K562 (cell line): ENCODE data around the gene DIP2B. TPM values are rescaled to one million over a fixed set of nuclear protein-coding genes. Genes with fewer than 3 reads are reported as not detected.

ENCODE experiments used
- ATAC-seq: fragments of 200-7000 bp; cut with Tn5 transposase; 3 replicates; pipeline ENCODE4 v1.9.1; 2020; ENCODE audit warnings: moderate library complexity
- BruUV-seq: library from RNA; stranded (reverse); fragments of 400-500 nt; replicated peaks from 2 replicates; lab custom pipeline; 2021; lab: Mats Ljungman, UMichigan
- CTCF ChIA-PET: fragments of 300-600 bp; formaldehyde crosslinking; extraction: SDS; loops from one replicate; lab custom pipeline; 2021; ENCODE audit warnings: low intra/inter-chr PET ratio; lab: Yijun Ruan, JAX
- POLR2A ChIA-PET: fragments of 300-600, 350-650 bp; sonication (Branson Sonifier 250); formaldehyde crosslinking; extraction: SDS; loops from one replicate; lab custom pipeline; 2021; ENCODE audit warnings: antibody characterized with exemption, inconsistent platforms; lab: Yijun Ruan, JAX
- DNase-seq, 4 experiments: peaks; one replicate each; pipeline versions ENCODE4 v3.0.0 to v3.0.0-alpha.2; 2011 to 2018; ENCODE audit warnings: low spot score in 3 of 4, mixed read lengths in 3 of 4; ENCODE audit errors: extremely low read depth in 1 of 4
- FAIRE-seq: peaks from 2 replicates; lab custom pipeline; 2011; peaks lifted over from hg19 to GRCh38; lab: Jason Lieb, UNC
- H2AFZ ChIP-seq: 2 replicates; pipeline ENCODE4 v1.6.0; 2011; ENCODE audit warnings: low read depth, low read length, control low read depth, inconsistent platforms
- H3K27ac ChIP-seq: fragments of 200-600 bp; 3 replicates; pipeline ENCODE4 v1.8.0; 2011; ENCODE audit warnings: low read depth, mild to moderate bottlenecking, control low read depth, inconsistent platforms, low read length, moderate library complexity, mixed read lengths; ENCODE audit errors: extremely low read depth
- H3K27me3 ChIP-seq, 2 experiments: fragments of 300-600 bp in 1 of 2; 2 replicates in 1 of 2; 3 replicates in 1 of 2; pipeline versions ENCODE4 v1.6.0 to v1.8.0; 2011; ENCODE audit warnings: inconsistent platforms in 2 of 2, low read length in 2 of 2, mild to moderate bottlenecking in 1 of 2, mixed read lengths in 1 of 2, moderate library complexity in 1 of 2; ENCODE audit not compliant: control insufficient read depth in 2 of 2, insufficient read depth in 2 of 2
- H3K36me3 ChIP-seq: fragments of 300-600 bp; 3 replicates; pipeline ENCODE4 v1.8.0; 2011; ENCODE audit warnings: mild to moderate bottlenecking, low read length, inconsistent platforms; ENCODE audit not compliant: control insufficient read depth, insufficient read depth
- H3K4me1 ChIP-seq, 2 experiments: fragments of 200-600 bp in 1 of 2; replicated peaks in 1 of 2; 2 replicates in 1 of 2; 3 replicates in 1 of 2; pipeline versions ENCODE4 v1.5.1 to v1.8.0; 2011; ENCODE audit warnings: inconsistent platforms in 2 of 2, low read length in 2 of 2, mild to moderate bottlenecking in 1 of 2, mixed read lengths in 1 of 2, moderate library complexity in 1 of 2; ENCODE audit not compliant: control insufficient read depth in 2 of 2, insufficient read depth in 2 of 2
- H3K4me2 ChIP-seq: 2 replicates; pipeline ENCODE4 v1.6.1; 2011; ENCODE audit warnings: low read length, control low read depth, inconsistent platforms, mixed read lengths; ENCODE audit not compliant: insufficient read depth
- H3K4me3 ChIP-seq: fragments of 200-600 bp; sonication (generic), shearing (Covaris generic); 2 replicates; pipeline ENCODE4 v1.5.1; 2016; ENCODE audit warnings: control low read depth, inconsistent platforms
- H3K79me2 ChIP-seq: fragments of 200-600 bp; 3 replicates; pipeline ENCODE4 v1.8.0; 2011; ENCODE audit warnings: low read length, inconsistent platforms; ENCODE audit not compliant: control insufficient read depth, insufficient read depth
- H3K9ac ChIP-seq, 2 experiments: 2 replicates each; pipeline versions ENCODE4 v1.6.0 to v1.6.1; 2011; ENCODE audit warnings: low read depth in 2 of 2, low read length in 2 of 2, control low read depth in 1 of 2, inconsistent platforms in 1 of 2, mild to moderate bottlenecking in 1 of 2, mixed read lengths in 1 of 2; ENCODE audit not compliant: insufficient read depth in 1 of 2
- H3K9me1 ChIP-seq: one replicate; pipeline ENCODE4 v1.6.0; 2011; ENCODE audit warnings: inconsistent platforms, mild to moderate bottlenecking, low read length, moderate library complexity; ENCODE audit not compliant: control insufficient read depth, insufficient read depth
- H3K9me3 ChIP-seq: replicated peaks from 2 replicates; pipeline ENCODE4 v1.5.1; 2011; ENCODE audit warnings: low read depth, low read length, inconsistent platforms; ENCODE audit not compliant: control insufficient read depth, insufficient read depth
- H4K20me1 ChIP-seq: replicated peaks from 2 replicates; pipeline ENCODE4 v1.6.1; 2011; ENCODE audit warnings: low read length, inconsistent platforms, mixed read lengths; ENCODE audit not compliant: control insufficient read depth, insufficient read depth
- ADNP ChIP-seq: fragments of 200-800 bp; sonication (Bioruptor generic); IDR thresholded peaks from 2 replicates; pipeline ENCODE4 v1.6.1; 2016; ENCODE audit warnings: missing genetic modification characterization, missing compliant biosample characterization
- ARID1B ChIP-seq: fragments of 450-650 bp; IDR thresholded peaks from 2 replicates; pipeline ENCODE4 v1.6.1; 2016; ENCODE audit warnings: antibody characterized with exemption, mild to moderate bottlenecking, inconsistent platforms
- CBX2 ChIP-seq: fragments of 200-600 bp; sonication (generic); IDR thresholded peaks from one replicate; pipeline ENCODE4 v1.6.1; 2012; ENCODE audit warnings: mild to moderate bottlenecking, low read length, inconsistent platforms; ENCODE audit not compliant: insufficient read depth, poor library complexity, severe bottlenecking
- FOXK1 ChIP-seq: sonication (generic); formaldehyde crosslinking; IDR thresholded peaks from 2 replicates; pipeline ENCODE4 v1.8.0; 2022; ENCODE audit warnings: missing genetic modification reagents, mild to moderate bottlenecking, borderline replicate concordance
- MAZ ChIP-seq, 2 experiments: fragments of 450-650 bp in 1 of 2; sonication (generic) in 1 of 2; formaldehyde crosslinking; IDR thresholded peaks in 1 of 2; conservative IDR thresholded peaks in 1 of 2; 2 replicates each; pipeline versions ENCODE4 v1.4.0 to v1.5.0; 2020; ENCODE audit warnings: mild to moderate bottlenecking in 1 of 2, missing genetic modification reagents in 1 of 2
- MEIS2 ChIP-seq: fragments of 450-650 bp; IDR thresholded peaks from 2 replicates; pipeline ENCODE4 v1.6.1; 2014; ENCODE audit warnings: mild to moderate bottlenecking; ENCODE audit not compliant: partially characterized antibody
- NCOA4 ChIP-seq: fragments of 450-650 bp; IDR thresholded peaks from 2 replicates; pipeline ENCODE4 v1.6.1; 2018; ENCODE audit warnings: mild to moderate bottlenecking; ENCODE audit not compliant: partially characterized antibody
- NFIX ChIP-seq: fragments of 250-450 bp; sonication (Bioruptor Pico); IDR thresholded peaks from 2 replicates; pipeline ENCODE4 v1.4.0; 2020; ENCODE audit warnings: low read depth, mild to moderate bottlenecking, moderate library complexity
- PHB ChIP-seq: fragments of 250-450 bp; sonication (Bioruptor Pico); IDR thresholded peaks from 2 replicates; pipeline ENCODE4 v1.5.0; 2021
- U2AF1 ChIP-seq: fragments of 200-400 bp; formaldehyde crosslinking; optimal IDR thresholded peaks from 2 replicates; pipeline ENCODE3; 2017; ENCODE audit warnings: mild to moderate bottlenecking, low read depth, low read length, moderate library complexity
- ZNF124 ChIP-seq: sonication (generic); formaldehyde crosslinking; IDR thresholded peaks from 2 replicates; pipeline ENCODE4 v1.8.1; 2022; ENCODE audit warnings: missing genetic modification reagents
- ZNF561 ChIP-seq: fragments of 450-650 bp; formaldehyde crosslinking; conservative IDR thresholded peaks from 2 replicates; pipeline ENCODE4 v1.4.0; 2020; ENCODE audit warnings: mild to moderate bottlenecking, moderate library complexity
- WGBS: fragments of 100-300 bp; shearing (Covaris generic); methylation state at CpG from one replicate; pipeline ENCODE4 v1.1.6; 2016; ENCODE audit warnings: low coverage, mixed read lengths; ENCODE audit not compliant: insufficient coverage; ENCODE audit errors: missing lambda C conversion rate; 5-methylcytosine and 5-hydroxymethylcytosine counted together
- in situ Hi-C: fragments of 300-500 bp; cut with MboI; formaldehyde crosslinking; loops from 4 replicates; pipeline ENCODE4 v1.15.0; 2018; ENCODE audit warnings: inconsistent platforms, mixed read lengths
- intact Hi-C: fragments of 100-400 bp; cut with micrococcal nuclease; formaldehyde crosslinking; loops from 2 replicates; pipeline ENCODE4 v1.14.2; 2022
- polyA plus RNA-seq, 8 experiments: library from polyadenylated mRNA; depleted of rRNA in 4 of 8; stranded (reverse) in 5 of 8; unstranded in 3 of 8; fragments of >200 nt; fragmentation: Nextera tagmentation in 2 of 8; fragmentation: Illumina TruSeq in 1 of 8; extraction: Ambion mirVana in 2 of 8; extraction: Trizol in 1 of 8; gene quantifications; 2 replicates each; pipeline versions ENCODE4 v1.2.1 to v1.2.3, GENCODE V29; 2011 to 2014; ENCODE audit warnings: inconsistent platforms in 1 of 8, missing spikeins in 1 of 8
- total RNA-seq, 7 experiments: library from RNA; depleted of rRNA in 6 of 7; stranded (reverse); fragments of >200 nt in 6 of 7; fragmentation: Illumina TruSeq in 2 of 7; extraction: Trizol in 2 of 7; gene quantifications; 2 replicates each; pipeline versions ENCODE4 v1.2.1 to v1.2.3, GENCODE V29; 2011 to 2021; ENCODE audit warnings: low replicate concordance in 1 of 7
- TF ChIP-seq, protein P1 (sequence below): fragments of 450-650 bp; IDR thresholded peaks from 2 replicates; pipeline ENCODE4 v1.6.1; 2016
- TF ChIP-seq, protein P2 (sequence below): sonication (generic); formaldehyde crosslinking; IDR thresholded peaks from 2 replicates; pipeline ENCODE4 v1.8.0; 2022; ENCODE audit warnings: missing genetic modification reagents, mild to moderate bottlenecking, moderate library complexity, borderline replicate concordance
- TF ChIP-seq, protein P3 (sequence below), 3 experiments: IDR thresholded peaks in 2 of 3; conservative IDR thresholded peaks in 1 of 3; 2 replicates each; pipeline ENCODE4 v1.5.1; 2011 to 2012; ENCODE audit warnings: low read length in 3 of 3, mild to moderate bottlenecking in 3 of 3, control low read depth in 2 of 3, improper control_type of control experiment in 1 of 3, inconsistent platforms in 1 of 3, low read depth in 1 of 3, mixed read lengths in 1 of 3, moderate library complexity in 1 of 3; ENCODE audit not compliant: insufficient read depth in 2 of 3
- TF ChIP-seq, protein P4 (sequence below): sonication (generic); formaldehyde crosslinking; IDR thresholded peaks from 2 replicates; pipeline ENCODE4 v1.8.1; 2023; ENCODE audit warnings: mild to moderate bottlenecking, missing genetic modification reagents

DIP2B gene
- total and polyA plus RNA-seq, 9 of the 15 experiments (the other 6 are each of a cell fraction or from before 2014, with no cell fraction given): 4.6 to 26.1 (median 18.8) TPM

DNA sequence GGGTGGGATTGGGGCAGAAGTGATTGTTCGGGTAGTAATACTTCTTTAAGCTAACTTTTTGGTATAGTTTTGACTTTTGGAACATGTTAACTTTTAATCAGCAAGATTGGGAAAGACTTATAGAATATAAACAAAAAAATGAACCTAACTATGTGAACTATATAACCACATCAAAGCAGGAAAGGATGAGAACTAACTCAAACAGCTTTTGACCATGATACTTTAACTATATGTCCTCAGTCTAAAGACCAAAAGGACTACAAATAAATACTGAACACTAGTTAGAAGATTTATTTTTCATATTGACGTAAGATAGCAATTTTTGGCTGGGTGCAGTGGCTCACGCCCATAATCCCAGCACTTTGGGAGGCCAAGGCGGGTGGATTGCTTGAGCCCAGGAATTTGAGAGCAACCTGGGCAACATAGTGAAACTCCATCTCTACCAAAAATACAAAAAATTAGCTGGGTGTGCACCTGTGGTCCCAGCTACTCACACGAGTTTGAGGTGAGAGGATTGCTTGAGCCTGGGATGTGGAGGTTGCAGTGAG lies 150.7 kb downstream of the DIP2B start (continued):
- TF ChIP-seq NFIX (CRISPR knock-in tag): no peak
- TF ChIP-seq ZNF124: no peak
- TF ChIP-seq, protein P1, sequence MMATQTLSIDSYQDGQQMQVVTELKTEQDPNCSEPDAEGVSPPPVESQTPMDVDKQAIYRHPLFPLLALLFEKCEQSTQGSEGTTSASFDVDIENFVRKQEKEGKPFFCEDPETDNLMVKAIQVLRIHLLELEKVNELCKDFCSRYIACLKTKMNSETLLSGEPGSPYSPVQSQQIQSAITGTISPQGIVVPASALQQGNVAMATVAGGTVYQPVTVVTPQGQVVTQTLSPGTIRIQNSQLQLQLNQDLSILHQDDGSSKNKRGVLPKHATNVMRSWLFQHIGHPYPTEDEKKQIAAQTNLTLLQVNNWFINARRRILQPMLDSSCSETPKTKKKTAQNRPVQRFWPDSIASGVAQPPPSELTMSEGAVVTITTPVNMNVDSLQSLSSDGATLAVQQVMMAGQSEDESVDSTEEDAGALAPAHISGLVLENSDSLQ: no peak
- no peak for TF ChIP-seq MAZ (CRISPR knock-in tag; conservative IDR thresholded peaks at IDR 0.05 in 1 of 2, IDR thresholded peaks at IDR 0.05 in 1 of 2)

DNA sequence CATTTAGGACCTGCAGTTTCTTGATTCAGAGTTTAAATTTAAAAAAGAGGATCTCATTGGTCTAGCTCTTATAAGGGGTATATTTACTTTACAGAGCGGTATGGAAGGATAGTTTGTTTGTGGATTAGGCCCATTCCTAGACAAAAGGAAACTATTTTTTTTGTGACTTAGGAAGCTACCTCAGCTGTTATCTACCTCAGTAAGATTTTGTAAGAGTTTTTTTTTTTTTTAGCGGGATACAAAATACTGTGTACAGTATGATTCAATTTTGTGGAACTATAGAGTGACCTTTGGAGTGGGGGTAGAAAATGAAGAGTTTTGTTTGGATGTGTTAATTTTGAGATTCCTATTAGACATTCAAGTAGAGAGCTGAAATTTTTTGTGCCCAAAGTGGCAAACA lies 154.5 kb downstream of the DIP2B start:
- no peak for ATAC-seq
- TF ChIP-seq U2AF1 (no peak), MEIS2 (no peak), ARID1B (no peak), CBX2 (no peak), ADNP (tag) (no peak), FOXK1 (CRISPR knock-in tag) (no peak), ZNF561 (CRISPR knock-in tag) (no peak), NCOA4 (no peak), PHB (CRISPR knock-in tag) (no peak)
- TF ChIP-seq, protein P2, sequence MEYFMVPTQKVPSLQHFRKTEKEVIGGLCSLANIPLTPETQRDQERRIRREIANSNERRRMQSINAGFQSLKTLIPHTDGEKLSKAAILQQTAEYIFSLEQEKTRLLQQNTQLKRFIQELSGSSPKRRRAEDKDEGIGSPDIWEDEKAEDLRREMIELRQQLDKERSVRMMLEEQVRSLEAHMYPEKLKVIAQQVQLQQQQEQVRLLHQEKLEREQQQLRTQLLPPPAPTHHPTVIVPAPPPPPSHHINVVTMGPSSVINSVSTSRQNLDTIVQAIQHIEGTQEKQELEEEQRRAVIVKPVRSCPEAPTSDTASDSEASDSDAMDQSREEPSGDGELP: no peak
- TF ChIP-seq, protein P3, sequence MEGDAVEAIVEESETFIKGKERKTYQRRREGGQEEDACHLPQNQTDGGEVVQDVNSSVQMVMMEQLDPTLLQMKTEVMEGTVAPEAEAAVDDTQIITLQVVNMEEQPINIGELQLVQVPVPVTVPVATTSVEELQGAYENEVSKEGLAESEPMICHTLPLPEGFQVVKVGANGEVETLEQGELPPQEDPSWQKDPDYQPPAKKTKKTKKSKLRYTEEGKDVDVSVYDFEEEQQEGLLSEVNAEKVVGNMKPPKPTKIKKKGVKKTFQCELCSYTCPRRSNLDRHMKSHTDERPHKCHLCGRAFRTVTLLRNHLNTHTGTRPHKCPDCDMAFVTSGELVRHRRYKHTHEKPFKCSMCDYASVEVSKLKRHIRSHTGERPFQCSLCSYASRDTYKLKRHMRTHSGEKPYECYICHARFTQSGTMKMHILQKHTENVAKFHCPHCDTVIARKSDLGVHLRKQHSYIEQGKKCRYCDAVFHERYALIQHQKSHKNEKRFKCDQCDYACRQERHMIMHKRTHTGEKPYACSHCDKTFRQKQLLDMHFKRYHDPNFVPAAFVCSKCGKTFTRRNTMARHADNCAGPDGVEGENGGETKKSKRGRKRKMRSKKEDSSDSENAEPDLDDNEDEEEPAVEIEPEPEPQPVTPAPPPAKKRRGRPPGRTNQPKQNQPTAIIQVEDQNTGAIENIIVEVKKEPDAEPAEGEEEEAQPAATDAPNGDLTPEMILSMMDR (IDR thresholded peaks at IDR 0.05 in 2 of 3, conservative IDR thresholded peaks at IDR 0.05 in 1 of 3; ENCODE audit: insufficient read depth in 2 of 3, low read depth in 1 of 3, low read length in 3 of 3): no peak
- TF ChIP-seq, protein P4, sequence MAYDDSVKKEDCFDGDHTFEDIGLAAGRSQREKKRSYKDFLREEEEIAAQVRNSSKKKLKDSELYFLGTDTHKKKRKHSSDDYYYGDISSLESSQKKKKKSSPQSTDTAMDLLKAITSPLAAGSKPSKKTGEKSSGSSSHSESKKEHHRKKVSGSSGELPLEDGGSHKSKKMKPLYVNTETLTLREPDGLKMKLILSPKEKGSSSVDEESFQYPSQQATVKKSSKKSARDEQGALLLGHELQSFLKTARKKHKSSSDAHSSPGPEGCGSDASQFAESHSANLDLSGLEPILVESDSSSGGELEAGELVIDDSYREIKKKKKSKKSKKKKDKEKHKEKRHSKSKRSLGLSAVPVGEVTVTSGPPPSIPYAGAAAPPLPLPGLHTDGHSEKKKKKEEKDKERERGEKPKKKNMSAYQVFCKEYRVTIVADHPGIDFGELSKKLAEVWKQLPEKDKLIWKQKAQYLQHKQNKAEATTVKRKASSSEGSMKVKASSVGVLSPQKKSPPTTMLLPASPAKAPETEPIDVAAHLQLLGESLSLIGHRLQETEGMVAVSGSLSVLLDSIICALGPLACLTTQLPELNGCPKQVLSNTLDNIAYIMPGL (CRISPR knock-in tag): no peak

More for the DNA sequence above, 154.5 kb downstream of the DIP2B start:
- Histone ChIP-seq H3K4me1 (no peaks in the 10 kb centered on the region), H3K4me2 (no peak overlapping the region), H2AFZ (no peak overlapping the region), H3K9ac (no peak overlapping the region), H3K27me3 (no peaks in the 10 kb centered on the region), H4K20me1 (no peaks in the 10 kb centered on the region), H3K27ac (no peak overlapping the region), H3K9me1 (no peaks in the 10 kb centered on the region), H3K4me3 (no peak overlapping the region), H3K36me3 (peaks cover 8% of the 10 kb centered on the region), H3K79me2 (no peaks in the 10 kb centered on the region), H3K9me3 (no peaks in the 10 kb centered on the region)
- 66% methylated on average over 2 of the region's 2 CpGs for WGBS
- BruUV-seq: no TSS peak
- CTCF ChIA-PET: interaction anchor here (0.7 kb wide), 1 partner anchor 171 kb away, joined by 3 read pairs; no protein-coding TSS in a partner anchor
- POLR2A ChIA-PET: interaction anchor here (0.6 to 1.0 kb wide), 3 partner anchors 40 to 178 kb away, joined by 3 to 5 read pairs (median 3); no protein-coding TSS in a partner anchor
- DNase-seq: no peak
- in situ Hi-C loops: no loop called here
- no peak for FAIRE-seq
- intact Hi-C loops: no loop called here
